Midbrain (tissue), 1 donor: Measurements from ENCODE around the gene TBX15.

ENCODE experiments used
- DNase-seq: peaks from one replicate; lab custom pipeline; 2025; lab: John Stamatoyannopoulos, UW

Gene TBX15

GRCh38 chr1:118984722-118985639, 3.2 kb downstream of the TBX15 start:
- no peak for DNase-seq

GRCh38 chr1:118984086-118984721, 3.9 kb downstream of the TBX15 start:
- no peak for DNase-seq

GRCh38 chr1:118983558-118984041, 4.5 kb downstream of the TBX15 start:
- no peak for DNase-seq

- no peak for DNase-seq
These were observed 5.2 kb downstream of the TBX15 start for GRCh38 chr1:118982821-118983557.

GRCh38 chr1:118982266-118982665, 5.9 kb downstream of the TBX15 start:
- no peak for DNase-seq

GRCh38 chr1:118981436-118981835, 6.7 kb downstream of the TBX15 start:
- no peak for DNase-seq

GRCh38 chr1:118979754-118980575, 8.2 kb downstream of the TBX15 start:
- DNase-seq, result no peak

GRCh38 chr1:118978914-118979701, 9.0 kb downstream of the TBX15 start:
- DNase-seq, result no peak

GRCh38 chr1:118977600-118977999, 10.5 kb downstream of the TBX15 start:
- DNase-seq, result no peak

GRCh38 chr1:118974661-118975060, 13.5 kb downstream of the TBX15 start:
- DNase-seq, result no peak

GRCh38 chr1:118973531-118974137, 14.5 kb downstream of the TBX15 start:
- no peak for DNase-seq

- DNase-seq, result no peak
These were observed 15.1 kb downstream of the TBX15 start for GRCh38 chr1:118973032-118973431.

GRCh38 chr1:118970451-118970850, 17.7 kb downstream of the TBX15 start:
- no peak for DNase-seq

- no peak for DNase-seq
These were observed 24.4 kb downstream of the TBX15 start for GRCh38 chr1:118963456-118964430.

GRCh38 chr1:118963138-118963455, 25.0 kb downstream of the TBX15 start:
- DNase-seq, result no peak

- no peak for DNase-seq
These were observed 27.0 kb downstream of the TBX15 start for GRCh38 chr1:118961156-118961555.

- no peak for DNase-seq
These were observed 27.5 kb downstream of the TBX15 start for GRCh38 chr1:118960567-118961136.

- no peak for DNase-seq
These were observed 28.0 kb downstream of the TBX15 start for GRCh38 chr1:118960026-118960561.
